Measurements from ENCODE around the gene AXDND1.

Gene AXDND1

GRCh38 chr1:179478370-179478769, 112.6 kb downstream of the AXDND1 start:
- Histone ChIP-seq H3K4me3 (replicated peaks; ENCODE audit: insufficient read depth, low read length) (no peak overlapping the region), H3K27ac (replicated peaks) (no peak overlapping the region), H3K27me3 (ENCODE audit: insufficient read depth, poor library complexity, severe bottlenecking) (no peaks in the 10 kb centered on the region)
- DNase-seq (ENCODE audit: low read depth in 1 of 2, low spot score in 1 of 2), result no peak
- no peak for TF ChIP-seq REST (IDR thresholded peaks at IDR 0.05; ENCODE audit: insufficient replicate concordance, low read depth)
- TF ChIP-seq POLR2AphosphoS5 (IDR thresholded peaks at IDR 0.05; ENCODE audit: low read depth), result no peak
- no peak for TF ChIP-seq CTCF (IDR thresholded peaks at IDR 0.05; ENCODE audit: insufficient read depth, low read length)
- no peak for TF ChIP-seq SPI1 (IDR thresholded peaks at IDR 0.05; ENCODE audit: borderline replicate concordance, low read depth)
- TF ChIP-seq GABPA (IDR thresholded peaks at IDR 0.05; ENCODE audit: low read depth), result no peak

- no peak overlapping the region for H3K4me3 ChIP-seq (replicated peaks; ENCODE audit: insufficient read depth, low read length)
- no peak for TF ChIP-seq SPI1 (IDR thresholded peaks at IDR 0.05; ENCODE audit: borderline replicate concordance, low read depth)
- TF ChIP-seq GABPA (IDR thresholded peaks at IDR 0.05; ENCODE audit: low read depth), result no peak
- no peak for TF ChIP-seq POLR2AphosphoS5 (IDR thresholded peaks at IDR 0.05; ENCODE audit: low read depth)
- no peak for TF ChIP-seq REST (IDR thresholded peaks at IDR 0.05; ENCODE audit: insufficient replicate concordance, low read depth)
- TF ChIP-seq CTCF (IDR thresholded peaks at IDR 0.05; ENCODE audit: insufficient read depth, low read length), result no peak
- no peak for DNase-seq (ENCODE audit: low read depth in 1 of 2, low spot score in 1 of 2)
- H3K27me3 ChIP-seq (ENCODE audit: insufficient read depth, poor library complexity, severe bottlenecking), result no peaks in the 10 kb centered on the region
- H3K27ac ChIP-seq (replicated peaks), result no peak overlapping the region
Measured at GRCh38 chr1:179490611-179491010, 124.8 kb downstream of the AXDND1 start.

- Histone ChIP-seq H3K27ac (replicated peaks) (no peak overlapping the region), H3K27me3 (ENCODE audit: insufficient read depth, poor library complexity, severe bottlenecking) (no peaks in the 10 kb centered on the region), H3K4me3 (replicated peaks; ENCODE audit: insufficient read depth, low read length) (no peak overlapping the region)
- TF ChIP-seq SPI1 (IDR thresholded peaks at IDR 0.05; ENCODE audit: borderline replicate concordance, low read depth) (no peak), POLR2AphosphoS5 (IDR thresholded peaks at IDR 0.05; ENCODE audit: low read depth) (no peak), GABPA (IDR thresholded peaks at IDR 0.05; ENCODE audit: low read depth) (no peak), REST (IDR thresholded peaks at IDR 0.05; ENCODE audit: insufficient replicate concordance, low read depth) (no peak), CTCF (IDR thresholded peaks at IDR 0.05; ENCODE audit: insufficient read depth, low read length) (no peak)
- DNase-seq (ENCODE audit: low read depth in 1 of 2, low spot score in 1 of 2), result no peak
Measured at GRCh38 chr1:179493323-179493722, 127.6 kb downstream of the AXDND1 start.

Data from HL-60 (cell line).